ENCODE results near the gene RIN2. TPM values are rescaled to one million over a fixed set of nuclear protein-coding genes. Genes with fewer than 3 reads are reported as not detected.
"Not testable (repeated sequence)": the region's sequence is repeated elsewhere in the genome, so short reads cannot be mapped to it uniquely, and the experiment has no call there.

Gene RIN2
- total RNA-seq, 1 donor: 10.6 TPM

GRCh38 chr20:19783966-19784401, 25.9 kb downstream of the RIN2 start:
- Histone ChIP-seq H3K9me3 (ENCODE audit: low read depth, low read length) (no peaks in the 10 kb centered on the region), H3K4me1 (ENCODE audit: insufficient read depth, low read length) (peaks cover 22% of the 10 kb centered on the region), H3K4me3 (ENCODE audit: low read length) (no peak overlapping the region), H3K27me3 (ENCODE audit: insufficient read depth, low read length) (no peaks in the 10 kb centered on the region)

- Histone ChIP-seq H3K4me3 (ENCODE audit: low read length) (no peak overlapping the region), H3K4me1 (ENCODE audit: insufficient read depth, low read length) (peaks cover 22% of the 10 kb centered on the region), H3K9me3 (ENCODE audit: low read depth, low read length) (no peaks in the 10 kb centered on the region), H3K27me3 (ENCODE audit: insufficient read depth, low read length) (no peaks in the 10 kb centered on the region)
Measured at GRCh38 chr20:19784511-19785172, 26.6 kb downstream of the RIN2 start.

GRCh38 chr20:19785173-19785982, 27.3 kb downstream of the RIN2 start:
- Histone ChIP-seq H3K4me1 (ENCODE audit: insufficient read depth, low read length) (peaks cover 22% of the 10 kb centered on the region), H3K9me3 (ENCODE audit: low read depth, low read length) (no peaks in the 10 kb centered on the region), H3K4me3 (ENCODE audit: low read length) (no peak overlapping the region), H3K27me3 (ENCODE audit: insufficient read depth, low read length) (no peaks in the 10 kb centered on the region)

- H3K27me3 ChIP-seq (ENCODE audit: insufficient read depth, low read length): no peaks in the 10 kb centered on the region
- no peaks in the 10 kb centered on the region for H3K9me3 ChIP-seq (ENCODE audit: low read depth, low read length)
- no peak overlapping the region for H3K4me3 ChIP-seq (ENCODE audit: low read length)
- peaks cover 21% of the 10 kb centered on the region for H3K4me1 ChIP-seq (ENCODE audit: insufficient read depth, low read length)
Measured at GRCh38 chr20:19785983-19786285, 27.9 kb downstream of the RIN2 start.

- no peaks in the 10 kb centered on the region for H3K27me3 ChIP-seq (ENCODE audit: insufficient read depth, low read length)
Measured at GRCh38 chr20:19786311-19786710, 28.3 kb downstream of the RIN2 start.

GRCh38 chr20:19787366-19787765, 29.3 kb downstream of the RIN2 start:
- H3K27me3 ChIP-seq (ENCODE audit: insufficient read depth, low read length): no peaks in the 10 kb centered on the region
- no peaks in the 10 kb centered on the region for H3K9me3 ChIP-seq (ENCODE audit: low read depth, low read length)
- peaks cover 17% of the 10 kb centered on the region for H3K4me1 ChIP-seq (ENCODE audit: insufficient read depth, low read length)
- H3K4me3 ChIP-seq (ENCODE audit: low read length): no peak overlapping the region

More at GRCh38 chr20:19786311-19786710, 28.3 kb downstream of the RIN2 start:
- Histone ChIP-seq H3K4me1 (ENCODE audit: insufficient read depth, low read length) (peaks cover 17% of the 10 kb centered on the region), H3K9me3 (ENCODE audit: low read depth, low read length) (no peaks in the 10 kb centered on the region), H3K4me3 (ENCODE audit: low read length) (no peak overlapping the region)

GRCh38 chr20:19789009-19789408, 31.0 kb downstream of the RIN2 start:
- H3K4me3 ChIP-seq (ENCODE audit: low read length): no peak overlapping the region
- H3K9me3 ChIP-seq (ENCODE audit: low read depth, low read length): no peaks in the 10 kb centered on the region
- H3K27me3 ChIP-seq (ENCODE audit: insufficient read depth, low read length): no peaks in the 10 kb centered on the region
- H3K4me1 ChIP-seq (ENCODE audit: insufficient read depth, low read length): peaks cover 17% of the 10 kb centered on the region

GRCh38 chr20:19789446-19789845, 31.4 kb downstream of the RIN2 start:
- Histone ChIP-seq H3K4me1 (ENCODE audit: insufficient read depth, low read length) (peaks cover 17% of the 10 kb centered on the region), H3K27me3 (ENCODE audit: insufficient read depth, low read length) (no peaks in the 10 kb centered on the region), H3K9me3 (ENCODE audit: low read depth, low read length) (no peaks in the 10 kb centered on the region), H3K4me3 (ENCODE audit: low read length) (no peak overlapping the region)

GRCh38 chr20:19791887-19792286, 33.8 kb downstream of the RIN2 start:
- Histone ChIP-seq H3K4me1 (ENCODE audit: insufficient read depth, low read length) (no peaks in the 10 kb centered on the region), H3K9me3 (ENCODE audit: low read depth, low read length) (no peaks in the 10 kb centered on the region), H3K27me3 (ENCODE audit: insufficient read depth, low read length) (no peaks in the 10 kb centered on the region), H3K4me3 (ENCODE audit: low read length) (no peak overlapping the region)

- H3K4me1 ChIP-seq (ENCODE audit: insufficient read depth, low read length): no peaks in the 10 kb centered on the region
- H3K9me3 ChIP-seq (ENCODE audit: low read depth, low read length): no peaks in the 10 kb centered on the region
- H3K27me3 ChIP-seq (ENCODE audit: insufficient read depth, low read length): no peaks in the 10 kb centered on the region
- no peak overlapping the region for H3K4me3 ChIP-seq (ENCODE audit: low read length)
Measured at GRCh38 chr20:19793716-19794115, 35.7 kb downstream of the RIN2 start.

- H3K4me3 ChIP-seq (ENCODE audit: low read length): no peak overlapping the region
- no peaks in the 10 kb centered on the region for H3K9me3 ChIP-seq (ENCODE audit: low read depth, low read length)
- no peaks in the 10 kb centered on the region for H3K4me1 ChIP-seq (ENCODE audit: insufficient read depth, low read length)
- no peaks in the 10 kb centered on the region for H3K27me3 ChIP-seq (ENCODE audit: insufficient read depth, low read length)
Measured at GRCh38 chr20:19794941-19795340, 36.9 kb downstream of the RIN2 start.

- Histone ChIP-seq H3K9me3 (ENCODE audit: low read depth, low read length) (no peaks in the 10 kb centered on the region), H3K4me1 (ENCODE audit: insufficient read depth, low read length) (no peaks in the 10 kb centered on the region), H3K4me3 (ENCODE audit: low read length) (no peak overlapping the region), H3K27me3 (ENCODE audit: insufficient read depth, low read length) (no peaks in the 10 kb centered on the region)
Measured at GRCh38 chr20:19799325-19799724, 41.3 kb downstream of the RIN2 start.

- Histone ChIP-seq H3K27me3 (ENCODE audit: insufficient read depth, low read length) (no peaks in the 10 kb centered on the region), H3K9me3 (ENCODE audit: low read depth, low read length) (no peaks in the 10 kb centered on the region), H3K4me1 (ENCODE audit: insufficient read depth, low read length) (no peaks in the 10 kb centered on the region), H3K4me3 (ENCODE audit: low read length) (no peak overlapping the region)
Measured at GRCh38 chr20:19802099-19802491, 44.0 kb downstream of the RIN2 start.

GRCh38 chr20:19802492-19803158, 44.6 kb downstream of the RIN2 start:
- Histone ChIP-seq H3K4me1 (ENCODE audit: insufficient read depth, low read length) (no peaks in the 10 kb centered on the region), H3K9me3 (ENCODE audit: low read depth, low read length) (no peaks in the 10 kb centered on the region), H3K27me3 (ENCODE audit: insufficient read depth, low read length) (no peaks in the 10 kb centered on the region), H3K4me3 (ENCODE audit: low read length) (no peak overlapping the region)

- not testable (repeated sequence) for H3K4me1 ChIP-seq (ENCODE audit: insufficient read depth, low read length); H3K27me3 ChIP-seq (ENCODE audit: insufficient read depth, low read length); H3K9me3 ChIP-seq (ENCODE audit: low read depth, low read length); H3K4me3 ChIP-seq (ENCODE audit: low read length)
Measured at GRCh38 chr20:19806276-19806675, 48.2 kb downstream of the RIN2 start.
